Activated T-helper 1 cell treated with Interleukin-2 at 50 U/mL for 16 hours (primary cell): ENCODE measurements around the gene LRRC25.

Experiments used
- DNase-seq: peaks from one replicate; pipeline ENCODE4 v3.0.0-alpha.2; 2020; ENCODE audit warnings: low read depth

LRRC25 gene

DNA sequence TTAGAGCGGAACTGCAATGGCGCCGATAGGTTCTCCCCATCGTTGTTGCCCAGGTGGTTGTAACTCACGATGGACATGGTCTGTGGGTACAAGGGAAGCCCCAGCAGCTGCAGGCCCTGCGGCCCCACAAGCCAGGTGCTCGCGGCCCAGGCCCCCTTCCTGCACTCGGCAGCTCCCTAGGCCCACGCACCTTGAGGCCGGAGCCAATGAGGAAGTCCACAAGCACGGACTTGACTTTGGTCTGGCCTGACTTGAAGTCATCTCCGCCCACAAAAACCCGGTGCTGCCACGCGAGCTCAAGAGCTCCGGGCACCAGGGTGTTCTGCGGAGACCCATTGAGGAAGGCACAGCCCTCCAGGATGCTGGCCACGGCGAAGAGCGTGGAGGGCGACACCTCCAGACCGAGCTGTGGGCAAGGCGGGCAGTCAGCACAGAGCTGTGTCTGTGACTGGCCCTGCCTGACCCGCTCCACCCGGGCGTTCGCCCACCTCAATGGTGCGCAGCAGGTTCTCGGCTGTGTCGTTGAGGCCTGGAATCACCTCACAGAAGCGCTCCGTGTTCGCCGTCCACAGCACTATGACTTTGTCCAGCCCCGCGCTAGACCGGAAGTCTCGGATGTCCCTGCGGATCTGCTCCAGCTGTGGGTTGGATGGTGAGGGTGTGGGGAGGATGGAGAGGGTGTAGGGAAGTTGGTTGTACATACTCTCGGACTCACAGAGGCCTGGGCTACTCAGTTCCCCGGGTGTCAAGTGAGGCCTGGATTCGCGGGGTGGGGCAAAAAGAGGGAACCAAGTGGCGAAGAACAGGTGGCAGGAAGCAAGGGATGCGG, 38.6 kb upstream of the LRRC25 start:
- no peak for DNase-seq

DNA sequence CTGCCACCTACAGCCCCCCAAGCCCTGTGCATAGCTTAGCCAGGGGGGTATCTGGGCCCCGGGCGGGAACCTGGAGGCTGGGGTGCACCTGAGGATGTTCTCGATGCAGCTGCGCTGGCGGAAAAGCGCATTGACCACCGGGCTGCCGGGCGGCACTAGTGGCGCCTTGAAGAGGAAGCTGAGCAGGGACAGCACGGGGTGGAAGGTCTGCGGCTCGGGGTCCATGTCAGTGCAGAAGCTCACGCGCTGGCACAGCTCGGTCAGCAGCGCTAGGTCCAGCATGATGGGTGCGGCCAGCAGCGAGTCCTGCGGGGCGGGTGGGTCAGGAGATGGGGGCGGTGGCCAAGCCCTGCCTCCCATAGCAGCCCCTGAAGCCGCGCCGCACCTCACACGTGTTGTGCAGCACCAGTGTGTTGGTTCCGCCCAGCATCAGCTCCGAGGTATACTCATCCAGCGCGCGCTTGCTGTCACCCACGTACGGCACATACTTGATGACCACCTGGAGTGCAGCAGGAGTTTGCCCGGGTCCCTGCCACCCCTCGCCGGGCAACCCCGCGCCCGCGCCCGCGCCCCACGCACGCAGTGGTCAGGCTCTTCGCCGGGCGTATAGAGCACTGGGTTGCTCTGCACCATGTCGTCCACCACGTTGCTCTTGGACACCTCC, 37.9 kb upstream of the LRRC25 start:
- no peak for DNase-seq

DNA sequence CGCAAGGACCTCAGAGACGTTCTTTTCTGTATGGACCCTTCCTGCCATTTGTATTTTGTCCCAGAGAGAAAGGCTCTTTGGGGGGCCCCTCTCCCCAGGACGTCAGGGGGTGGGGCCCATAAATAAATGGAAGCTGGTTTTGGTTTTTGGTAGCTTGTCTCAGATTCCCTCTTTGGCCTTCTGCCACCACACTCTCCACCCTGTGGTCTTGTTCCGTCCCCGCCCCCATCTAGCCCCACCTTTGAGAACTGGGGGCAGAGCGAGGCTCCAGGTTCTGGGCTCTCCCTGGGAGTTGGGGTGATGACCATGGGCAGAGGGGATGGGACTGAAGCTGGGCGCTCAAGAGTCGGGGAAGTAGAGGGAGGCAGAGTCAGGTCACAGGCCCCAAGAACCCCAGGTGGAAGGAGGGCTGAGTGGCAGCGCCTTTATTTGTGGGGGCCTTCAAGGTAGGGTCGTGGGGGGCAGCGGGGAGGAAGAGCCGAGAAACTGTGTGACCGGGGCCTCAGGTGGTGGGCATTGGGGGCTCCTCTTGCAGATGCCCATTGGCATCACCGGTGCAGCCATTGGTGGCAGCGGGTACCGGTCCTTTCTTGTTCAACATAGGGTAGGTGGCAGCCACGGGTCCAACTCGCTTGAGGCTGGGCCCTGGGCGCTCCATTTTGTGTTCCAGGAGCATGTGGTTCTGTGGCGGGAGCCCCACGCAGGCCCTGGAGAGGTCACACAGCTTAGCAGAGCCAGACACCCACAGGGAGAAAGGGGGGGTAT, 37.2 kb upstream of the LRRC25 start:
- no peak for DNase-seq

DNA sequence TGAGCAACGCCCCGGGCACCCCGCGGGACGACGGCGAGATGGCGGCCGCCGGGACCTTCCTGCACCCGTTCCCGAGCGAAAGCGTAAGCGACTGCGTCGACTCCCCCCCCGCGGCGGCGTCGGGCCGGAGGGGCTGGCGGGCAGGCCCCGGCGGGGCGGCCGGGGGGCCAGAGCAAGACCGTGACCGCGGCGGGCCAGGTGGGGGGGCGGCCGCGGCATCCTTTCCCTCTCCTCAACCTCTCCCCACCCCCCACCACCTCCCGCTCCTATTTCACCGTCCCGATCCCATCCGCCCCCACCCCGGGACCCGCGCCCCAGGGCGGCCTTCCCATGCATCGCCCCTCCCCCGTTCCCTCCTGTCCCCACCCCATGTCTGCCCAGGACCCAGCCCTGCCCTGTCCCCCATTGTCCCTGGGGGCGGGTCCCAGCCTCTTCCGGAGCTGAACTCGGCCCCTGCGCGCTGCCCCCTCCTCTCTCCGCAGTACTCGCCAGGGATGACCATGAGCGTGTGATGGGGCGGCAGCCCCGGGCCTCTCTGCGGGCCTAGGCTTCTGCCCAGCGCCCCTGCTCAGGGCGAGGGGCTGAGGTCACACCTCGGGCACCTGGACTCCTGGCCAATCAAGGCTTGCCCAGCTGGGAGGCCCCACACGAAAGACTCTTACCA, 36.4 kb upstream of the LRRC25 start:
- DNase-seq = no peak

DNA sequence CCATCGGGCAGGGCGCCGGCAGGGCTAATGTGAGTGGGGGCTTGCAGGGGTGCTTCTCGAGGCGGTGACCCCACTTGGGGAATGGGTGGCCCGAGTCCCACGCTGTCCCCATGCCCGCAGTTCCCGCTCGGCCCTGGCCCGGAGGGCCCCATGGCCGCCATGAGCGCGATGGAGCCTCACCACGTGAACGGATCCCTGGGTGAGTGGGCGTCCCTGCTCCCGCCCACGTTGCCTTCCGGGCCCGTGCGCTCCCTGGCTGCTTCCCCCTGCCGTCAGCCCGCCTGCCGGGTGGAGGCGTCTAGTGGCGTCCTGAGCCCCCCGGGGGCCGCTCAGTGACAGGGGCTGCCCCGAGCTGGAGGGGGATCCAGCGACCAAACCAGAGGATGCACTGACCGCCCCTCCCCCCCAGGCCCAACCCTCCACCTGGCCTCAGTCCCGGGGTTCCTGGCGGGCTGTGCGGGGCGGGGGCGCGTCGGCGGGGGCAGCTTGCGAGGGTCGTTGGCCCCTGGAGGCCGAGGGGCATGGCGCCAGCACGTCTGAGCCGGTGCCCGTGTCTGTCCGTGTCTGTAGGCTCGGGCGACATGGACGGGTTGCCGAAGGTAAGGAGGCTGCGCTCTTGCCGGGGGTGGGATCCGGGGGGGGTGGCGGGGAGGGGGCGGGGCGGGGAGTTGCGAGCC, 35.7 kb upstream of the LRRC25 start:
- no peak for DNase-seq

DNA sequence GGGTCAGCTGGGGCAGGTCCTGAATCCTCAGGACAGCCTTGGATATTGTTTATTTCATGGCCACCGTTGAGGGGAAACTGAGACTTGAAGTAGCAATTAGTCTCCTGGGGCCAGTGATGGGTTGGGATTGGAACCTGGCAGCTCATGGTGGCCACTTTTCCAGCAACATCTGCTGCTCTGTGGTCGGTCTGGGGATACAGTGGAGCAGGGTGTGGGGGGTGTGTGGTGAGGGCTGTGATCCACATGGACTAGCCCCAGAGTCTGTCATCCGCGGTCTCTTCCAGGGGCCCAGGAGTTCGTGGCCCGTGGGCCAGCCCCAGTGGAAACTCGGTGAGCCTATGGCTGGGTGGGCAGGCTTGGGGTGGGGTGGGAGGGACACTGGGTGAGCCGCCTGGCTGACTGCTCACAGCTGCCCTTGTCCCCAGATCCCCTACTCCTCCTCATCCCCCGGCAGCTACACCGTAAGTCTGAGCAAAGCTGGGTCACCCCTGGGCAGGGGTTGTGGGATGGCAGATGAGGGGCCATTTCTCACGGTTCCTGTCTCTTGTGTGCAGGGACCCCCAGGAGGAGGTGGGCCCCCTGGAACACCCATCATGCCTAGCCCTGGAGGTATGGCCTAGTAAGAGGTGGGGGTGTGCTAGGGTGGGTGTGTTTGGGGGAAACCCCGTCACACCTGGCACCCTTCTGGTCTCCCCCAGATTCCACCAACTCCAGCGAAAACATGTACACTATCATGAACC, 35.0 kb upstream of the LRRC25 start:
- no peak for DNase-seq

DNA sequence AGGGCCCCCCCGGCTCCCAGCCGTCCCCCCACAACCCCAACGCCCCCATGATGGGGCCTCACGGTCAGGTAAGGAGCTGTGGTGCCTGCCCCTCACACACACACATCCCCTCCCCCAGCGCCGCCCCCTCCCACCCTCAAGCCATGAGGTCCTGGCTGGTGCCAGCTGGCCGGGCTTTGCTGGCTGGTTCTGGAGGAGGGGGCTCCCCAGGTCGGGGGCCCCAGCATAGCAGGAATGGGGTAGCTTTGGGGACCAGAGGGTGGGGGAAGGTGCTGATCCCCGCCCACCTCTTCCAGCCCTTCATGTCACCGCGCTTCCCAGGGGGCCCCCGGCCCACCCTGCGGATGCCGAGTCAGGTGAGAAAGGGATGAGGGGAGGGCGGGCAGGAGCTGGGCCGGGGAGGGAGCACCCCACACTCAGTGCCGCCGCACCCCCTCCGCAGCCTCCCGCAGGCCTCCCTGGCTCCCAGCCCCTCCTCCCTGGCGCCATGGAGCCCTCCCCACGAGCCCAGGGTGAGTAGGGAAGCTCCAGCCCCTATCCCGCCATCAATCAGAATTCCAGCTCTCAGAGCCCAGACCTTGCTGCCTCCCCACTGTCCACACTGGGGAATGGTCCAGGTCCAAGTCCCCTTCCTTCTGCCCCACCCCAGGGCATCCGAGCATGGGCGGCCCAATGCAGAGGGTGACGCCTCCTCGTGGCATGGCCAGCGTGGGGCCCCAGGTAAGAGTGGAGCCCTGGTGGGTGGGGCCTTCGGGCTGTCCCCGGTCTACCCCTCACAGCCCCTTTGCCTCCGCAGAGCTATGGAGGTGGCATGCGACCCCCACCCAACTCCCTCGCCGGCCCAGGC, 34.2 kb upstream of the LRRC25 start:
- no peak for DNase-seq

DNA sequence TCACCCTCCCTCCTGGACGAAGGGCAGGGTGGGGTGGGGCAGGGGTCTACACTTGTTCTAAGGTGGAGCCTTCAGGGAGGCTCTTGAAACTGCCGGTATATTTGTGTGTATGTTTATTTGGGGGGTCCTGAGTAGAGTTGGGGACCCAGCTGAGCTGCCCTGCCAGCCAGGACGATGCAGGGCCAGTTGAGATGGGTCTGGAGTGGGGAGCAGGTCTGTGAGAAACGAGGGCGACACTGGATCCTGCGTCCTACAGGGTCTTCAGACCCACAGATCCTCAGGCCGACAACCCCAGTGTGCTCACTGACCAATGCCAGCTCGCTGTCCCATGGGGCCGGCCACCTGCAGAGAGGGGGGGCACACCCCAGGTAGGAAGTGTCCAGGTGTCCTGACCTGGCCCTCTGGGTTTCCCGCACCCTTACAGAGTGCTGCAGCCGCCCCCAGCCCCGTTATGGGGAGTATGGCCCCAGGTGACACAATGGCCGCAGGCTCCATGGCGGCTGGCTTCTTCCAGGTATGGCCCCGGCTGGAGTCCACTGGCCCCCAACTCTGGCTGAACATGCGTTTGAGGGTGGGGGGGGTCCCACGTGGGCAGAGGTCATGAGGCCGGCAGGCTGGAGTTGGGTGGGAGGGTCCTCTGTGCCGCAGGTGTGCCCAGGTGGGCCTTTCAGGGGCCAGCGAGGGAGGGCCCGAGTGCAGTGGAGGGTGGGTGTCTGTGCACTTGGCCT, 33.2 kb upstream of the LRRC25 start:
- no peak for DNase-seq

DNA sequence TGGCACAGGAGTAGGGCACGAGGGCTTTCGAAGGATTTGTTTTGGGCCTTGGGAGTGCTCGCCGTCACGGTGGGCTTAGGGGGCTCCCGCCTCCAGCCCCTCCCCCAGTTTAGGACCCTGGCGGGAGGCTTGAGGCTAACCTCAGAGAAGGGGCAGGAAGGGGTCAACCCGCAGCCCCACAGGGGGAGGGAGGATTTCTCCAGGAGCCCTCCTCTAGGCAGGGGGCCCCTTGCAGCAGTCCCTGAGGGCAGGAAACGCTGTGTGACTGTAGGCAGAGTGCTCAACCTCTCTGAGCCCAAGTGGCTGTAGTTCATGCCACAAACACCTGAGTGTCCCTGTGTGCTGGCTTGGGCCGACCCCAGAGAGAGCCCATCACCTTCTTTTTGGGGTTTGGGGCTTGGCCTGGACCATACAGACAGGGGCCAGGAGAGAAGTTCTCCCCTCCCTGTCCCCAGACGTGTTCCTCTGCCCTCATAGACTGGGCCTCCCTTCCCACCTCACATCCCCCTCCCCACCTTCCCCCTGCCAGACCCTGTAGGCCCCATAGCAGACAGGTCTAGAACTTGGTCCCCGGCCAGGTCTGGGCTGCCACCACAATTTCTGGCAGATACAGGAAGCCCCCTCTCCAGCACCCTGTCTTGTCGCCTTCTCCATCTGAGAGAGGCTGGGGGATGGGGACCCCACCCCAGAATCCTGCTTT, 32.4 kb upstream of the LRRC25 start:
- no peak for DNase-seq

DNA sequence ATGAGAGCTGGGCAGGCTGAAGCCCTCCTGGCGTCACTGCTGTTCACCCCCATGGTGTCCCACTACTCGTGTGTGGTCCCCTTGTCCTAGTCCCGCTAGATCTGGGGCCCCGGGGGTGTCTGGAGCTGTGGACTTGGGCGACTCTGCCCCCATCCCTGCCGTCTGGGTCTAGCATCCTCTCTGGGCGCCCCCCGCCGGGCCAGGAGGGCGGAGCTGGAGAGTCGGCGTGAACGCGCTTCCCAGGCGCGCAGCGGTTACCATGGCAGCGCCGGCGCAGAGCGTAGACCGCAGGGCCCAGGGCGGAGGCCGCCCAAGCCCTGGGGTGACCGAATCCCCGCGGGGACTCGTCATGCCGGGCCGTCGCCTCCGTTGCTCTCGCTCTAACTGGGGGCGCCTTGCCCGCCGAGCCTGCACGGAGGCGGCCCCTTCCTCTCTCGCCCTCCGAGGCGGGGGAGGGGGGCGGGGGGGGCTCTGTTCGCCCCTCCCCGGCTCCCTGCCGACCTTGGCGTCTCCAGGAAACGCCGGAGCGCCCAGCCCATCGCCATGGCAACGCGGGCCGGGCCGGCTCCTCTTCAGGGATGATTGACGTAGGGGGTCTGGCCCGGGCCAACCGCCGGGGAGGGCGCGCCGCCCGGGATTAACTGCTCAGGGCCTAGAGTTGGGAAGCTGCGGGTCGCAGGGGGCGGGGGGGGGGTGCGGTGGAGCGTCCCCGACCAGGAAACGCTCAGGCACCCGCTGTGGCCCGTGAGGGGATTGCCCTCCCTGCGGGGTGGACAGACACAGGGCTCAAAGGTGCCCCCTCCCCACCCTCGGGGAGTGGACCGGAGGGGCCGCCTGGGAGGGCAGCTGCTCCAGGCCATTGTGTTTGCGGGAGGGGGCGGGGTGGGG, 31.6 kb upstream of the LRRC25 start:
- peak; percentile 75 for DNase-seq

DNA sequence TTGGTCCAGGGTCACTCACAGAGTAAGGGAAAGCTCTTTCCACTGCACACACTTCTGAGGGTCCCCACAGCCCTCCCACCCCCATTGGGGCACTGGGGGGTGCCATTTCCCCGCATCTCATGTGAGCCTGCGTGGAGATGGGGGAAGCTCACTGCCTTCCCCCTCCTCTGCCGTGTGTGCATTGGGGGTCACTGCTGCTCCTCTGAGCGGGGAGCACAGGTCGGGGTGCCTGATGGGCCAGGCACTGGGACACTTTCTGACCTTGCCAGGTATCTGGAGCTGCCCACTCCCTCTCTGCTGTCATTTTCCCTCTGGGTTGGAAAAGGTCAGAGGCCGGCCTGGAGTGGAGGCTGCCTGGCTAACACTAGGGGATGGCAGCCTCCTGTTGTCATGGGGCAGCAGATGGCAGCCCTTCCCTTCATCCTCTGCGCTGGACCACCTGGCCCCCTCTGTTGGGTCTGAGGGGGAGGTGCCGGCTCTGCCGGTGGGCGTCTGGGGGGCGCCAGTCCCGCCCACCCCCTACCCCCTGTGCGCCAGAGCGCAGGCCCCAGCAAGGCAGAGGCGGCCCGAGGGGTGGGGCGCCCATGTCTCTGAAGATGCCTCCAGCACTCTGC, 30.9 kb upstream of the LRRC25 start:
- no peak for DNase-seq

DNA sequence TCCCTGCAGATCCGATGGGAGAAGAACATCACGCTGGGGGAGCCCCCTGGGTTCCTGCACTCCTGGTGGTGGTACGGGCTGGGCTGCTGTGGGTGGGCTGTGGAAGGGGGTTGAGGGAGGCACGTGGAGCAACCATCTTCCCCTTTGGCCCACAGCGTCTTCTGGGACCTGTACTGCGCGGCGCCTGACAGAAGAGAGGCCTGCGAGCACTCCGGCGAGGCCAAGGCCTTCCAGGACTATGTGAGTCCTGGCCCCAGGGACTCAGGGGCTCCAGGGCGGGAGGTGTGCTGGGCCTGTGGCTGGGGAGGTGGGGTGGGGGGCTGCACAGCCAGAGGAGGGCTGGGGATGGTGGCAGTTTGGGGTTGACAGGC, 30.3 kb upstream of the LRRC25 start:
- DNase-seq = no peak

DNA sequence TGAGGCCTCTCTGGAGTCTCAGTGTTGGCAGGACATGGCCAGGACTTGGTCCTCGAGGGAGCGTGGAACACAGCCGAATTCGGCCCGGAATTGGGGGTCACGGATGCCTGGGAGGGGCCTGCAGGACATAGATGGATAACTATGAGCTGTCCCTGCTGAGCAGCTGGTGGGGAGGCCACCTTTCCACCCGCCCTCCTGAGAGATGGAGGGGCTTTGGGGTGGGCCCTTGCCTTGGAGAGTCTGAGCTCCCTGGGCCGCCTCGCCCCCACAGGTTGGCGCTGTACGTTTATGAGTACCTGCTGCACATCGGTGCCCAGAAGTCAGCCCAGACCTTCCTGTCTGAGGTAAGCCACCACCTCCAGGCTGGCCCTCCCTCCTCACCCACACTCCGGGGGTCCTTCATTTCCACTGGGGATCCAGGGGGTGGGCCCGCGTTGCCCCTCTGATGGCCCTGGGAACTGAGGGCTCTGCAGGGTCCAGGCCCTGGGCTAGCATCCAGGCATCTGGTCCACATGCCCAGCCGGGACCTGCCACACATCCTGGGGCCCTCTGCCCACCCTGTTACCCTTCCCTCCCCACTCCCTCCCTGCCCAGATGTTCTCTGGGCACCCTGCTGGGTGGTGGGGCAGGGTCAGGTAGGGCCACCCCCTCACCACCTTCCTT, 29.8 kb upstream of the LRRC25 start:
- DNase-seq = no peak

DNA sequence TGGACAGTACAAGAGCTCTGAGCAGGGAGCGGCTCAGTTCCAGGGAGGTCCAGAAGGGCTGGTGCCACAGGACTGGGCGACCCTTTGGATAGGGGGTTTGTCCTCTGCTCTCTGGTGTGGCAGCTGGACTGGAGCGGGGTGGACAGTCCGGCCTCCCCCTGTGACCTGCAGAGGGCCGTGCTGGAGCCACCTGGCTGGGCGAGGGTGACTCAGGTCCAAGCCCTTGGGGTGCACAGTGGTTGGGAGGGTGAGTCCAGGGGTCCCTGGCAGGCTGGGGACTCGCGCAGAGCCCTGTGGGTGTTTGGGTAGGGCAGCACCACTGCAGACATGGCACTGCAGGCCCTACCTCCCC, 29.0 kb upstream of the LRRC25 start:
- no peak for DNase-seq

DNA sequence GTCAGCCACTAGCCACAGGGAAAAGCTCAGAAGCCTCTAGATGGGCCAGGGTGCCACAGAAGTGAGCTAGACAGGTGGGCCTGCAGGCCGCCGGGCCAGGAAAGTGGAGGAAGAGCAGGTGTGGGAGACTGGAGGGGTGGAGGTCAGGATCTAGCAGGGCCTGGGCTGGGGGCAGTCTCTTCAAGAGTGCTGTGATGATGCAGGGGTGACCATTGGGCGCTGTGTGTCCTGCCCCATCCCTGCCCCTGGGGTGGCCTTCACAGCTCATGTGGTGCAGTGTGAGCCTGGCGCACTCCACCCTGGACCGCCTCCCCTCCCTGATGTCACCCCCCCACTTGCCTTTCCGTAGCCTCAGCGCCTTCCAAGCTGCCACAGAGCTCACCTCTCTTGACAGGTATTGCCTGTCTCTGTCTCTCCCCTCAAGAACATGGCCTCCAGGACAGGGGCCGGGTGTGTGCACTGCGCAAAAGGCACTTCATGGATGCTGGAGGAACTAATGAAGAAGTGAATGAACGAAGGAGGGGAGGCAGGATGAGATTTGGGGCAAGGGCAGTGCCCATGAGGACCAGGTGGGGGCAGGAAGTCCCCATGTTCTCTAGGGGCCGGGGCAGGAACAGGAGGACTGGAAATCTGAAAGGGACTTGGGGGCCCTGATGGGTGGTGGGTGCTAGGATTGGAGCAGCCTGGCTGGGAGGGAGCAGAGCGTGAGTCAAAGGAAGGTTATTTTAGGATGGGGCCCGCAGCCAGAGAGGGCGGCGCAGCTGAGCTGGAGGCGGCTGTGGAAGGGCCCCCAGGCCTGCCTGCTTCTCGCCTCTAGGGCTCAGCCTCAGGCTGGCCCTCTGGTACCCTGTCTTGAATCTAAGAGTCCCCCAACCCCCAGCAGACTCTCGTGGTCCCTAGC, 28.3 kb upstream of the LRRC25 start:
- no peak for DNase-seq
